SW480 (cell line): ENCODE results near the gene SLC45A2.
"Not testable (repeated sequence)": the region's sequence is repeated elsewhere in the genome, so short reads cannot be mapped to it uniquely, and the experiment has no call there.

Experiments
- DNase-seq: peaks from one replicate; pipeline ENCODE4 v3.0.0-alpha.2; 2016; ENCODE audit warnings: low spot score

Gene SLC45A2

GRCh38 chr5:33984671-33985124 is at the start of gene SLC45A2:
Gene SLC45A2, minus strand, starts transcription at chr5:33984693. Its CDS starts 110 bp downstream, at chr5:33984583.
- DNase-seq: no peak

- no peak for DNase-seq
Measured at GRCh38 chr5:34031966-34032365, 47.5 kb upstream of the SLC45A2 start.

- no peak for DNase-seq
Measured at GRCh38 chr5:34031117-34031516, 46.6 kb upstream of the SLC45A2 start.

- not testable (repeated sequence) for DNase-seq
Measured at GRCh38 chr5:34030585-34030984, 46.1 kb upstream of the SLC45A2 start.

- DNase-seq: no peak
Measured at GRCh38 chr5:34030048-34030447, 45.6 kb upstream of the SLC45A2 start.

- DNase-seq: no peak
Measured at GRCh38 chr5:34028349-34028748, 43.9 kb upstream of the SLC45A2 start.

- DNase-seq: no peak
Measured at GRCh38 chr5:34026089-34026761, 41.7 kb upstream of the SLC45A2 start.

- DNase-seq: no peak
Measured at GRCh38 chr5:34022121-34022705, 37.7 kb upstream of the SLC45A2 start.

GRCh38 chr5:34021334-34021733 is 36.8 kb upstream of the SLC45A2 start:
- DNase-seq: no peak

- no peak for DNase-seq
Measured at GRCh38 chr5:34020726-34021125, 36.2 kb upstream of the SLC45A2 start.

GRCh38 chr5:34017254-34017653 is 32.8 kb upstream of the SLC45A2 start:
- no peak for DNase-seq

- no peak for DNase-seq
Measured at GRCh38 chr5:34016750-34017149, 32.3 kb upstream of the SLC45A2 start.

- no peak for DNase-seq
Measured at GRCh38 chr5:34016222-34016621, 31.7 kb upstream of the SLC45A2 start.

- no peak for DNase-seq
Measured at GRCh38 chr5:34015120-34015822, 30.8 kb upstream of the SLC45A2 start.

GRCh38 chr5:34014626-34015025 is 30.1 kb upstream of the SLC45A2 start:
- no peak for DNase-seq

- no peak for DNase-seq
Measured at GRCh38 chr5:34013547-34013946, 29.1 kb upstream of the SLC45A2 start.

GRCh38 chr5:34012791-34013190 is 28.3 kb upstream of the SLC45A2 start:
- no peak for DNase-seq

- DNase-seq: no peak
Measured at GRCh38 chr5:34011536-34011935, 27.0 kb upstream of the SLC45A2 start.

- not testable (repeated sequence) for DNase-seq
Measured at GRCh38 chr5:34010146-34010545, 25.7 kb upstream of the SLC45A2 start.

GRCh38 chr5:34009610-34010009 is 25.1 kb upstream of the SLC45A2 start:
- DNase-seq: no peak

- DNase-seq: no peak
Measured at GRCh38 chr5:34008802-34009201, 24.3 kb upstream of the SLC45A2 start.

- peak; percentile 92 for DNase-seq
Measured at GRCh38 chr5:34007621-34008600, 23.4 kb upstream of the SLC45A2 start, which contains the start of gene AMACR. Gene AMACR, minus strand, starts transcription at chr5:34008050. Its CDS starts 31 bp downstream, at chr5:34008019.
